HG02973 (cell line): Measurements from ENCODE around the gene BCAN.
"Not testable (repeated sequence)": the region's sequence is repeated elsewhere in the genome, so short reads cannot be mapped to it uniquely, and the experiment has no call there.

ENCODE experiments used
- ATAC-seq: cut with Tn5 transposase; IDR thresholded peaks from one replicate; pipeline ENCODE4 v1.9.1; 2021; ENCODE audit warnings: moderate library complexity; ENCODE audit not compliant: unreplicated experiment

The BCAN gene

DNA sequence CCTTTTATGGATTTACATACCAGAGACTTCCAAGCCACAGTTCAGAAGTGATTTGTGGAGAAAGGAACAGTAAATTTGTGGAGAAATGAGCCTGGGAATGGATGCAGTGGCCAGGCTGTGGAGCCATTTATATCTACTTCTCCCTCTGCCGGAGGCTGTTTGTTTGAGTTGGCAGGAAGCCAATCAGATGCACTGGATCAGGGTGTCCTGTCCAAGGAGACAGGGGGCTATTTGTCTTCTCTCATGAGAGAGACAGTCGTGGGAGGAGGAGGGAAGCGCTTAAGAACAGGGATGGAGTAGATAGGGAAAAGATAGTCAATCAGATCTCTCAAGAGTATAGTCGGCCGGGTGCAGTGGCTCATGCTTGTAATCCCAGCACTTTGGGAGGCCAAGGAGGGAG, 25.5 kb upstream of the BCAN start:
- ATAC-seq = no peak

- ATAC-seq = no peak
Measured at GRCh38 chr1:156618853-156619581, 22.9 kb upstream of the BCAN start, which contains the start of gene HAPLN2. HAPLN2 (plus strand) TSS chr1:156619415; CDS start chr1:156623491, 4,076 bp downstream.

DNA sequence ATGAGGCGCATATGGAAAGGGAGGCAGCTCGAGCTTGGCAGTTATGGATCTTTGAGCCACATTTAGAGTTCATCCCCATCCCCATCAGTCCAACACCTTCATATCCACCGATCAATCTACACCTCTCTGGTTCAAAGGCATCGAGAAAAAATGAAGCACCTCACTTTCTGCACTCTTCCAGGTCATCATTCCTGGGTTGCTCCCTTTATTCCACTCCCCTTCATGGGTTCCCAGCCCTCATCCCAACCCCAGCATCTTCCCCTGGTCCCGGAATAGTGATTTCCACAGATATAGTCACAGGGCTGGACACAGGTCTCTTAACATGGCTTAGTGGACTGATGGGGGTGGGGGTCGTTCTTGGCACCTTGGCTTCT, 22.3 kb upstream of the BCAN start:
- ATAC-seq = no peak

DNA sequence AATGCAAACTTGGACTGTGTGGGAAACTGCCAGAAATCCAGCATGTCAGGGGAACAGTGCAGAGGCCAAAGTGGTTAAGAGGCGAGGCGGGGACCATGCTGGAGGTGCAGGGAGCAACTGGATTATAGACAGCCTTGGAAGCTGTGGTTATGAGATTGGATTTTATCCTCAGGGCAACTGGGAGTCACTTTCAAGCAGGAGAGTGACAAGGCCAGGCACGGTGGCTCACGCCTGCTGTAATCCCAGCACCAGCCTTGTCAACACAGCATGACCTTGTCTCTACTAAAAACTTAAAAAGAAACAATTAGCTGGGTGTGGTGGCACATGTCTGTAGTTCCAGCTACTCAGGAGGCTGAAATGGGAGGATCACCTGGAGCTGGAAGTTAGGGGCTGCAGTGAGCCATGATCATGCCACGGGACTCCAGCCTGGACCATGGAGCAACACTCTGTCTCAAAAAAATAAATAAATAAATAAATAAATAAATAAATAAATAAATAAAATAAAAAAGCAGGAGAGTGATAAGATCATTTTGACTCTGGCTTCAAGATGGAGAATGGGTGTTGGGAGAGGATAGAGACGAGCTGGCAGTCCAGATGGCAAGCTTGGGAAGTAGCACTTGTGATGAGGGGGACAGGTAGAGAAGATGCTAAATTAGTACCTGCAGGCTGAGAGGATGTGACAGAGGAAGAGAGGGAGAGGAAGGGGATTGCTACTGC, 19.2 kb upstream of the BCAN start:
- no peak for ATAC-seq

GRCh38 chr1:156623946-156624813, 17.7 kb upstream of the BCAN start:
- no peak for ATAC-seq

GRCh38 chr1:156624814-156625435, 17.0 kb upstream of the BCAN start:
- ATAC-seq = no peak

GRCh38 chr1:156625436-156626078, 16.4 kb upstream of the BCAN start:
- no peak for ATAC-seq

- ATAC-seq = no peak
Measured at GRCh38 chr1:156626079-156626438, 15.9 kb upstream of the BCAN start.

- ATAC-seq = no peak
Measured at GRCh38 chr1:156627313-156627880, 14.5 kb upstream of the BCAN start.

DNA sequence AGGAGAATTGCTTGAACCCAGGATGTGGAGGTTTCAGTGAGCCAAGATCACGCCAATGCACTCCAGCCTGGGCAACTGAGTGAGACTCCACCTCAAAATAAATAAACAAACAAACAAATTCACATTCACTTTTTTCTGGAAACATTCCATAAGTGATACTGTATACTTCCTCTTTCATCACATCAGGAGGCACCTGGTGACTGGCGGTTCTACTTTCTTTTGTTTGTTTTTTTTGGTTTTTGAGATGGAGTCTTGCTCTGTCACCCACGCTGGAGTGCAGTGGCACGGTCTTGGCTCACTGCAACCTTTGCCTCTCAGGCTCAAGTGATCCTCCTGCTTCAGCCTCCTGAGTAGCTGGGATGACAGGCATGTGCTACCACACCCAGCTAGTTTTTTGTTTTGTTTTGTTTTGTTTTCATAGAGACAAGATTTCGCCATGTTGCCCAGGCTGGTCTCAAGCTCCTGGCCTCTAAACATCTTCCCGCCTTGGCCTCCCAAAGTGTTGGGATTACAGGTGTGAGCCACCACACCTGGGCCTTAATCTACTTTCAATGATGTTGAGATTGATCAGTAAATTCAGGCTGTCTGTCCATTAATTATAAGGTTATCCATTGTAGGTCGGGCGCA, 12.0 kb upstream of the BCAN start:
- no peak for ATAC-seq

DNA sequence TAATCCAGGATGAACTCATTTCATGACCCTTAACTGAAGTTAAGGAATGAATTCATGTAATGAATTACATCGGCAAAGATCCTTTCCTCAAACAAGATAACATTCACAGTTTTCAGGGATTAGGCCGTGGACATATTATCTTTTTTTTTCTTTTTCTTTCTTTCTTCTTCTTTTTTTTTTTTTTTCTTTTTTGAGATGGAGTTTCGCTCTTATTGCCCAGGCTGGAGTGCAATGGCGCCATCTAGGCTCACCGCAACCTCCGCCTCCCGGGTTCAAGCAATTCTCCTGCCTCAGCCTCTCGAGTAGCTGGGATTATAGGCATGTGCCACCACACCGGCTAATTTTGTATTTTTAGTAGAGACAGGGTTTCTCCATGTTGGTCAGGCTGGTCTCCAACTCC, 10.8 kb upstream of the BCAN start:
- not testable (repeated sequence) for ATAC-seq

- ATAC-seq = no peak
Measured at GRCh38 chr1:156632355-156632754, 9.6 kb upstream of the BCAN start.

DNA sequence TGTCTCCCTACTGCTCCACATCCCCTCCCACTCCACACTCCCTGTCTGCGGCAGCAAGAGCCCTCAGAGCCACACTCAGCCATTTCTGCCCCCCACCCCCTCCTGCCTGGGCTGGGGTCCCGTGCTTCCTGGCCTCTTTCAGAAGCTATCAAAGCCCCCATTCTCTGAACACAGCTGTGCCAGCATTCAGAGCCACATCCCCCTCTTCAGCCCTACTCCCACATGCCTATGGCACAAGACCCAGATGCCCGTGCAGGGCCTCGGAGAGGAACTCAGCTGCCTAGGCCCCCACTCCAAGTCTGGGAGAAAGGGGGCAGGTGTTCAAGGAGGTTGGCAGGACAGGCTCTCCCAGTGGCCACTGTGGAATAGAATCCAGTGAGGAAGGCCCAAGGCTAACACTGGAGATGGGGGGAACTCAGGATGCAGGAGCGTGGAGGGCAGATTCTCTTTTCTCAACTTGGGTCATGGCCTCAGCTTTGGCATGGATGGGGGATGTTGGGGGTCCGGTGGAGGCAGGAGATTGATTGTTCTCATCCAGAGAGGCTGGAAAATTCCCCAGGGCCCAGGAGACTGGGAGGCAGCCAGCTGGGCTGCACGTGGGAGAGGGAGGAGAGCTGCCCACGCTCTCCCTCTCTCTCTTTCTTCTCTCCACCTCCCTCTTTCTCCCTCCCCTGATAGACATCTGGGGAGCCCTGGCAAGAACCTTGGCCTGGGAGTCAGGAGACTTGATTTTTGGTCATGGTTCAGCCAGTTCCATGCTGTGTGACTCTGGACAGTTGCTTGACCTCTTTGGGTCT, 3.5 kb upstream of the BCAN start:
- no peak for ATAC-seq

DNA sequence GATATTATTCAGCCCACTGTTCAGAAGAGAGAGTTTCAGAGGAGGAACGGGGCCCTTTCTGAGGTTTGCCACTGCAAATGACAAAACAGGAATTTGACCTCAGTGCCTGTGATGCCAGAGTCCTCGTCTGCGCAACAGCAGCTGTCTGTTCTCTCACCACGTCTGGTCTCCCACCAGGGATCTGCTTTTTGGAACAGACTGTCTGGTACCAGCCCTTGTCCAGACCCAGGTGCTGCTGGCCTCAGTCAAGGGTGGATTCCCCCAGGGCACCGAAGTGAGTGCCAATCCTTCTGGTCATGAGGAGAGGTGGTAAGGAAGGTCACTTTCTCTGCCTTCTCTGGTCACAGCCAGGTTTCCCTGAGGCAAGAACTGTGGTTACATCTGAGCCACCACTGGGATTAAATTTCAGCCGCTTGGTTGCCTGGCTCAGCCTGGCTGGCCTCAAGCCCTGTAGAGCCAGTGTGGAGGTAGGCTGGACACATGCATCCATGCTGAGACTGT, 2.3 kb upstream of the BCAN start:
- ATAC-seq = no peak

GRCh38 chr1:156640842-156641706, 843 bp upstream of the BCAN start:
- ATAC-seq = no peak

- ATAC-seq = no peak
Measured at GRCh38 chr1:156642265-156643048, 540 bp downstream of the BCAN start.
